ENCODE measurements around the gene CDNF.

DNA sequence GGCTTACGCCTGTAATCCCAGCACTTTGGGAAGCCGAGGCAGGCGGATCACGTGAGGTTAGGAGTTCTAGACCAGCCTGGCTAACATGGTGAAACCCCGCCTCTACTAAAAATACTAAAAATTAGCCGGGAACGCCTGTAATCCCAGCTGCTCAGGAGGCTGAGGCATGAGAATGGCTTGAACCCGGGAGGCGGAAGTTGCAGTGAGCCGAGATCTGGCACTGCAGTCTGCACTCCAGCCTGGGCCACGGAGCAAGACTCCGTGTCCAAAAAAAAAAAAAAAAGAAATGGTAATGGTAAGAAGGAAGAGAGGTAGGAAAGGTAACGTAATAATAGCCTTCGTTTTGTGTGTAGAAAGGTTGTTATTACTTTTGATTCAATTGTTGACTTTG is 1.5 kb upstream of the CDNF start:
- no peak for TF ChIP-seq POLR2A (IDR thresholded peaks at IDR 0.05; ENCODE audit: extremely low read depth, insufficient read length)
- TF ChIP-seq, protein P1, sequence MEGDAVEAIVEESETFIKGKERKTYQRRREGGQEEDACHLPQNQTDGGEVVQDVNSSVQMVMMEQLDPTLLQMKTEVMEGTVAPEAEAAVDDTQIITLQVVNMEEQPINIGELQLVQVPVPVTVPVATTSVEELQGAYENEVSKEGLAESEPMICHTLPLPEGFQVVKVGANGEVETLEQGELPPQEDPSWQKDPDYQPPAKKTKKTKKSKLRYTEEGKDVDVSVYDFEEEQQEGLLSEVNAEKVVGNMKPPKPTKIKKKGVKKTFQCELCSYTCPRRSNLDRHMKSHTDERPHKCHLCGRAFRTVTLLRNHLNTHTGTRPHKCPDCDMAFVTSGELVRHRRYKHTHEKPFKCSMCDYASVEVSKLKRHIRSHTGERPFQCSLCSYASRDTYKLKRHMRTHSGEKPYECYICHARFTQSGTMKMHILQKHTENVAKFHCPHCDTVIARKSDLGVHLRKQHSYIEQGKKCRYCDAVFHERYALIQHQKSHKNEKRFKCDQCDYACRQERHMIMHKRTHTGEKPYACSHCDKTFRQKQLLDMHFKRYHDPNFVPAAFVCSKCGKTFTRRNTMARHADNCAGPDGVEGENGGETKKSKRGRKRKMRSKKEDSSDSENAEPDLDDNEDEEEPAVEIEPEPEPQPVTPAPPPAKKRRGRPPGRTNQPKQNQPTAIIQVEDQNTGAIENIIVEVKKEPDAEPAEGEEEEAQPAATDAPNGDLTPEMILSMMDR (IDR thresholded peaks at IDR 0.05; ENCODE audit: low read depth, low read length): no peak
- TF ChIP-seq, protein P2, sequence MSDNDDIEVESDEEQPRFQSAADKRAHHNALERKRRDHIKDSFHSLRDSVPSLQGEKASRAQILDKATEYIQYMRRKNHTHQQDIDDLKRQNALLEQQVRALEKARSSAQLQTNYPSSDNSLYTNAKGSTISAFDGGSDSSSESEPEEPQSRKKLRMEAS (IDR thresholded peaks at IDR 0.05; ENCODE audit: low read depth, low read length): no peak
- no peak for TF ChIP-seq MYC (IDR thresholded peaks at IDR 0.05; ENCODE audit: low read depth, low read length)
